Activated CD4-positive, alpha-beta T cell treated with anti-CD3 and anti-CD28 coated beads, Interleukin-2, amount 50 U/mL, for 24 hours (primary cell): ENCODE measurements around the gene CA10.

Source experiments
- DNase-seq, 2 donors: peaks; one replicate each; pipeline ENCODE4 v3.0.0-alpha.2; 2020; ENCODE audit warnings: low read depth in 1 of 2, low spot score in 1 of 2

Gene CA10

GRCh38 chr17:52158450-52159042 lies at the start of gene CA10:
Gene CA10, minus strand, starts transcription at chr17:52158714.
- no peak for DNase-seq

- DNase-seq, result no peak
Observed at GRCh38 chr17:52207796-52208195, 49.3 kb upstream of the CA10 start.

DNA sequence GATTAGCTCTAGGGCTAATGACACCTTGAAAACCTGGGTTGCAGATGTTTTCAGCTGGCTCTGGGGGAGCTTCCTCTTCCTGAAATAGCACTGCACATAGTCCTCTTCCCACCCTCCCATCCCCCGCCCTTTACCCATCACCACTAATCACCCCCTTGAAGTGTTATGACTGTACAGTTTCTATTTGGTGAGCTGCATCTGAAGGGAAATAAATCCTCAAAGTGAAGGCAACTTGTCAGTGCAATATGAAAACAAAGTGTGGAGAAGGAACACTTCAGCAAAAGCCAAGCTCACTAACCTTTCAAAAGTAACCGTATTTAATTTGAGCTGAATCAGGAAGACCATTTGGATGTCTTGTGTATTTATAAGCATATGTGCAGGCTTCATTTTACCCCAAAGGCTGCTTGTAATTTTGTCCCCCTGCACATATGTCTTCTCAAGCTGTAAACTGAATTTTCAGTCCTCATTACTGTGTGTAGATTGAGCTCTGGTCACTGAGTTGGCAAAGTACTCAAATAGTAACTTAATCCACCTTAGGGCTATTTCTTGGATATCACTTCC lies 44.1 kb upstream of the CA10 start:
- DNase-seq, result no peak

- no peak for DNase-seq
Observed at GRCh38 chr17:52201767-52202519, 43.4 kb upstream of the CA10 start.

DNA sequence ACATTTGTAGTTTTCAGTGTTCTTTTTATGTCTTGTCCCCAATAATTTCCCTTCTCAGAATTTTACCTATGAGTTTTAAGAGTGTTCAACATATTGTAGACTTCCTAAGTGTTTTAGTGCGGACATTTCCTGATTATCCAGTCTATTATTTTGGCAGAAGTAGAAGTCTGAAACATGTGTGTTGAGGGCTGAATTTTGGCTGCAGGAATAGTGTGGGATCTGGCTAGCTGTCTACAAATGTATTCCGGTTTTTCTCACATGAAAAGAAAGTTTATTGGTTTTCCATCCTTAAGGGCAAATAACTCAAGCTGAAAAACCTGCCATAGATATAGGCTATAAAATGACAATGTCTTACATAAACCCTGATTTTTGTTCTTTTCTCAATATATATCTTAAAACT lies 33.0 kb upstream of the CA10 start:
- DNase-seq, result no peak

DNA sequence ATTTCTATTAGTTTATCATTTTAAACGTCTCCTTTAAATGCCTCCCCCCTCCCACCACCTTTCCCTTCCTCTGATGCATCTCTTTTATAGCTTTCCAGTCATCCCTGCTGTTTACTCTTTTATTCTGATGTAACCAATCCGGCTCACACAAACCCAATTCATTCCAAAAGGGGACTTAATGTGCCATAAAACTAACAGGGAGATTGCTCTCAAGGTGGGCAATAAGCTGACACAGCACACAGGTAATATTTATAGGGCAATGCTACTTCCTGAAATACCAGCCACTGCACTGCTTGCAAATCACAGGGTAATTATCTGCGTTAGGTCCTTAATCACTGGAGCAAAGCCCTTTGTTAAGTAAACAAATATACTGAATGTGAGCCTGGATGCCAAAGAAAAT lies 23.3 kb upstream of the CA10 start:
- DNase-seq, result no peak

GRCh38 chr17:52178012-52178411 lies 19.5 kb upstream of the CA10 start:
- DNase-seq, result no peak

DNA sequence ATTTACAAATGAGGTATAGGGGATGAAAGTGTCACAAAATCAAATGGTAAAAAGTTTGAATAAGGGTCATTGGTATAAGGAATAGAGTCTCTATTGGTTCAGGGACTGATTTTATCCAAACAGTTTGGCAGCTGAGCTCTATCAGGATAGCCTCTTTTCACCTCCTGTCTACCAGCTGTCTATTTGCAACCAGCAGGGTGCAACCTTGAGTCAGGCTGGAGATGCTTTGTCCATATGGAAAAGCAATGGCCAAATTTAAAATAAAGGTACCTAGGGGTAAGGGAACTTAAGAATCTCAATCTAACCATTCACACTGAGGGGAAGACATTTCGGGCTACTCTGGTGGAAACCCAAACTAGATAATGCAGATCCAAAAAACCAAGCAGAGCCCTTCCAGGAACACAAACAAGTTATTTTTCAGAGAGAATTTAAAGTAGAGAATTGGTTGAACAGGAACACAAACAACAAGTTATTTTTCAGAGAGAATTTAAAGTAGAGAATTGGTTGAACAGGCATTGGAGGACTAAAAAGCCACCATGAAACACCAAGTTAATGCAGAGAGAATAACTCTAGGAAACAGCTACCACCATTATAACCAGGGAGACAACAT lies 12.6 kb upstream of the CA10 start:
- DNase-seq, result no peak

- DNase-seq, result no peak
Observed at GRCh38 chr17:52160136-52160567, 1.6 kb upstream of the CA10 start.

DNA sequence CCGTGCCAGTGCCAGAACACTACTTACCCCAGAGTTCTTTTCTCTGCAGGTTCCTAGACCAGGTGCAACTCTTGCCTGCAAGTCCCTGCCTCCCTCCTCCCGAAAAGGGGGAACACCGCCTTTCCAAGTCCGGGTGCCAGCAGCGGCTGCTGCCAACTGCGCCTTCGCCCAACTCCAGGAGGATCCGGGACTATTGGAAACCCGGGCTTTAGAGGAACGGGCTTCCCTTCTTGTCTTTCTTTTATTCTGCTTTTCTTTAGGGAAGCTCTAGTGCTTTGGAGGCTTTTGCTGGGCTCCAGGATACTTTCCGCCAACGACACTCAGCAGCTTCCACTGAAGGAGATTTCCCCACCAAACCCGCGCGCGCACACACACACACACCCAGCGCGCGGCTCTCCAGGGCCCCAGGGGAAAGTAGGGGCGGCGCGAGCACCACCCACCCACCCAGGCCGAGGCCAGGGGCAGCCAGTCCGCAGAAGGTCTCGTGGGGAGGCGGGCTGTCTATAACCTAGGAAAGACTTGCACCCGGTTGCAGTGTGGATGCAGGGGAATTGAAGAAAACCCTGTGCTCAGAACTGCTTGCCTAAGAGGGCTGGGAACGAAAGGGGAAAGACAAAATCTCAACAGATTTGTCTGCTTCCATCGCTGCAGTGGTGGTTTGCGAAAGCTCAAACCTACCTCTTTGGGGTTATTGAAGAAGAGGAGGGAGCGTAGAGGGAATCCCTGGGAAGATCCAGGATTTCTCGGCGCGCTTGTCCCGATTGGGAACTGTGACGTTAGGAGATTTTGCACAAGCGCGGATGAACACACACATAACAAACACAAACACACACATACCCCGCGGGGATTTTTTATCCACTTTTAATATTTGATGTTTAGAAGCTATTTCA lies 977 bp upstream of the CA10 start:
- no peak for DNase-seq

DNA sequence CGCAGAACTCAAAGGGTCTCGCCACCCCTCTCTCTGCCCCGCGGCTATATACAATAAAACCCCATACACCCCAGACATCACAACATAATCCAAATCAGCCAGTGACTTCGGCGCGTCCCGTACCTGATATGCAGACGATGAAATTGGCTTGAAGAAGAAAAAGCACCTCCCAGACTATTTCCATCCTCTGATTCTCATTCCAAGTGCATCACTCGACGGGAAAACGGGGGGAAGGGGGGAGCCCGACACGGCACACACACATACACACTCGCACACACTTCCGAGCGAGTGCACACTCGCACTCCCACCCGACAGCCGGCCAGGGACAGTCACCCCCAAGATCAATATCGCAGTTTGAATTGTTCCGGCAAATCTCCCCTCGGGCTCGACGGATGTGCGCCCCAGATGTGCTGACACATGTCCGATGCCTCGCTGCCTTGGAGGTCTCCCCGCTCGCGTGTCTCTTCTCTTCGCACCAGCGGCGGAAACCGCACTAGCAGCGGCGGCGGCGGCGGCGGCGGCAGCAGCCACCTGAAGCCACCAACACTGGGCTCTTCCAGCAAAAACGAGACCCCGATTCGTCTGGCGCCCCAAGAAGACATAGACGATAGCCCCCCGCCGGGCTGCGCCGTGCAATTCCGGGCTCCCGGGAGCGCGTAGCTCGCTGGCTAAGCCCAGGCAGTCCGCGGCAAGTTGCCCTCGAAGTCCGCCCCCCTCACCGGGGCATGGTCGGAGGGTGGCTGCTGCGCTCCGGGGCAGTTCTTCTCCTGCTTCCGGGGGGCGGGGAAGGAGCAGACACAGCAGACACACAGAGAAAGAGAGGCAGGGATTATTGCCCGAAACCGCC lies 688 bp downstream of the CA10 start:
- DNase-seq, result no peak

GRCh38 chr17:52156576-52157570 lies 1.6 kb downstream of the CA10 start:
- DNase-seq, result no peak

- DNase-seq, result no peak
Observed at GRCh38 chr17:52155301-52155700, 3.2 kb downstream of the CA10 start.

DNA sequence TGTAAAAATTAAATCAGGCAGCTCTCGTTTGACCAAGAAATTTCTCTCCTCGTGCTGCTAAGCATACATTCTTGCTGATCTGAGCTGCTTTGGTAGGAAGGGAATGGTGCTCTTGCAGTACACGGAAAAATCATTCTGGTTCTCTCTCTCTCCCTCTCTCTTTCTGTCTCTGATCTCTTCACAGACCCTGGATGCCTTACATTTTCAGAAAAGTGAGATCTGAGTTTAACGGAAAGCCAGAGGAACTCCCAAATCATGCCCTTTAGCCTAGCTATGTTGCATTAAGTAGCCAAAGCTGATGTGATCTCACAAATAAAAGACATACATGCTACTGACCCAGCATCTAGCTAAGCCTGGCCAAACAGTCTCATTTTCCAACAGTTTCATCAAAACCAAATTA lies 4.0 kb downstream of the CA10 start:
- no peak for DNase-seq

- DNase-seq, result no peak
Observed at GRCh38 chr17:52150935-52151334, 7.6 kb downstream of the CA10 start.

- DNase-seq, result no peak
Observed at GRCh38 chr17:52149626-52150025, 8.9 kb downstream of the CA10 start.

GRCh38 chr17:52148969-52149351 lies 9.6 kb downstream of the CA10 start:
- DNase-seq, result no peak

DNA sequence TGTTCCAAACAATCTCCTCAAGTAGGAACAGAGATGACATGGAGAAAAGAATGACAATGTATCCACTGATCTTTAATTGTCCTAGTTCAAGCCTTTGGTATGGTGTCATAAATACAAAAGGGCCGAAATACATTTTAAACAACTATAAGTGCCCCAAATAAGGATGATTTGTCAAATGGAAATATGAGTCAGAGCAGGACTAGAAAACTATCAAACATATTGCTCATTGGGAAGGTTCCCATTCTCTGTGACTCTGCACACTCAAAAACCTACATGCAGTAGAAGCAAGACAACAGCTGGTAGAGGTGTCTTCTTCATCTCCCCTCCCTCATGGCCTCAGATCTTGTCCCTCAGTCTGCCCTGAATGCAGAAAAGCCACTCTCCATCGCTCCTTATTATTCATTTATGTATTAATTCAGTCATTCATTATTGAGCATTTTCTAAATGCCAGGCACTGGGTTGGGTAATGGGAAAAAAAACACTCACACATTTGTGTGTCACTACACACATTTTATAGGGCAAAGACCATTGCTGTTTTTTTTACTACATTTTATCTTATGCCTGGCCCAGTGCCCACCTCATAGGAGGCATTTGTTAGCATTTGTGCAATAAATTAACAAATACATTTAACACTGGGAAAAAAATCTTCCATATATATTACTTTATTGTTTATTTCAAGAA lies 10.1 kb downstream of the CA10 start:
- DNase-seq, result no peak

DNA sequence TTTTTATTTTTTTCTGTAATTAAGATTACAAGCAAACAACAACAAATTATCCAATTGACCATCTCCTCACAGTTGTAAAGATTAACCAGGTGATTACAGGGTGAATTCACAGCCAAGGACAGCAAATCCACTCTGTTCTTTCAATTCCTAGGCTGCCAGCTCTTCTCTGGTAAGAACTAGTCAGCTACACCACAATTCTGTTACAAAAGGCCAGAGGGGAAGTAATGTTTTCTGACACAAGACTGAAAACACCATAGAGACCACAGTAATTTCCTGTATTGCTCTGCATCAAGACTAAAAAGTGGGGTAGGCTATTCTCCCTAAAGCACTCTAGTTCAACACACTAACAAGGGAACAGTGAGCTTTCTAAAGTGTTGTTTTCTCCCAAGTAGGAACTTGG lies 10.6 kb downstream of the CA10 start:
- no peak for DNase-seq
